Breast epithelium (tissue), 4 donors: Measurements from ENCODE around the gene DNAJC8. TPM values are rescaled to one million over a fixed set of nuclear protein-coding genes. Genes with fewer than 3 reads are reported as not detected.

Experiments used
- DNase-seq, 2 donors: peaks; one replicate each; pipeline ENCODE4 v3.0.0-alpha.2; 2019; ENCODE audit warnings: low spot score in 2 of 2
- H3K27ac ChIP-seq, 2 donors: fragments of 200-600 bp; sonication (generic) in 1 of 2; one replicate each; pipeline ENCODE4 v1.5.1; 2016 to 2019; ENCODE audit warnings: mild to moderate bottlenecking in 1 of 2
- H3K27me3 ChIP-seq, 2 donors: fragments of 200-600 bp; sonication (generic) in 1 of 2; one replicate each; pipeline versions ENCODE4 v1.5.1 to v1.6.0; 2017 to 2019; ENCODE audit warnings: control low read depth in 1 of 2, mild to moderate bottlenecking in 1 of 2
- H3K36me3 ChIP-seq: fragments of 200-600 bp; one replicate; pipeline ENCODE4 v1.5.1; 2019
- H3K4me1 ChIP-seq, 2 donors: fragments of 200-600 bp; sonication (generic); one replicate each; pipeline ENCODE4 v1.5.1; 2016 to 2019; ENCODE audit warnings: control low read depth in 1 of 2
- H3K4me3 ChIP-seq, 3 donors: fragments of 200-600 bp; sonication (generic); 1 replicate in 2 of 3; 2 replicates in 1 of 3; pipeline ENCODE4 v1.5.1; 2016 to 2019; ENCODE audit warnings: mild to moderate bottlenecking in 3 of 3, moderate library complexity in 2 of 3
- H3K9me3 ChIP-seq, 2 donors: fragments of 200-600 bp; sonication (generic) in 1 of 2; one replicate each; pipeline ENCODE4 v1.5.1; 2016 to 2019; ENCODE audit warnings: control low read depth in 1 of 2
- POLR2A ChIP-seq: fragments of 450-650 bp; IDR thresholded peaks from one replicate; pipeline ENCODE4 v1.6.1; 2016; ENCODE audit warnings: antibody characterized with exemption, mild to moderate bottlenecking, moderate library complexity
- POLR2AphosphoS5 ChIP-seq, 3 donors: sonication (generic); formaldehyde crosslinking; IDR thresholded peaks; one replicate each; pipeline ENCODE4 v1.6.1; 2017; ENCODE audit warnings: antibody characterized with exemption in 3 of 3
- intact Hi-C: fragments of 100-400 bp; cut with DNase I; formaldehyde crosslinking; loops from one replicate; pipeline ENCODE4 v1.15.1; 2023; ENCODE audit warnings: low total_unique reads
- total RNA-seq, 3 donors: library from RNA; depleted of rRNA; stranded (reverse); fragments of >200 nt; gene quantifications; one replicate each; pipeline ENCODE4 v1.1.0, GENCODE V29; 2016
- TF ChIP-seq, protein P1 (sequence below), 3 donors: fragments of 450-650 bp; IDR thresholded peaks; one replicate each; pipeline ENCODE4 v1.5.1; 2016 to 2017; ENCODE audit warnings: antibody characterized with exemption in 3 of 3, mild to moderate bottlenecking in 3 of 3, moderate library complexity in 3 of 3

DNAJC8 gene
- total RNA-seq, 3 donors from 2014 or later = 67.8 to 76.4 (median 75.4) TPM

DNA sequence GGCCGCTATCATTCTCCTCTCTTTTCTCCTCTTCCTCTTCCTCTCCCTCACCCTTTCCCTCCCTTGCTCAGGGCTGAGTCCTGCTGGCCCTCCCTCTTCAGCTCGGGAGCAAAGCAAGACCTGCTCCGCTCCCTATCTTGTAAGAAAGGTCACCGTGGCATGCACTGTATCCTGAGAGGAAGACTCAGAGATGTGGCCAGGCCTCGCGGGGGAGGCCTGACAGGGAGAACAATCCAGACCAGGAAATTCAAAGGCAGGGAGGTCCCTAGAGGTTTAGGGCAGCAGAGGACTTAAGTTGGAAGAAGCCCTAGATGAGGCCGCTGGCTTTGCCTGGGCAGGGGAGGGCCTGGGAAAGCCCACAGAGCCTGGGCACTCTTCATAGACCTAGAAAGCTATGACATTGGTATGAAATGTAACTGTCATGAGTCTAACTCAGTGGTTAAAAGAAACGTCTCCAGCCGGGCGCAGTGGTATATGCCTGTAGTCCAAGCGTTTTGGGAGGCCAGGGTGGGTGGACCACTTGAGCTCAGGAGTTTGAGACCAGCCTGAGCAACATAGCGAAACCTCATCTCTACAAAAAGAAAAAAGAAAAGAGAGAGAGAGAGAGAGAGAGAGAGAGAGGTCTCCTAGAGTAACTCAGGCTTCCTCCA is 41.7 kb downstream of the DNAJC8 start:
- H3K4me1 ChIP-seq = no peaks in the 10 kb centered on the region
- H3K4me3 ChIP-seq = no peak overlapping the region
- TF ChIP-seq POLR2AphosphoS5 (IDR thresholded peaks at IDR 0.05) (no peak), POLR2A (no peak)
- TF ChIP-seq, protein P1, sequence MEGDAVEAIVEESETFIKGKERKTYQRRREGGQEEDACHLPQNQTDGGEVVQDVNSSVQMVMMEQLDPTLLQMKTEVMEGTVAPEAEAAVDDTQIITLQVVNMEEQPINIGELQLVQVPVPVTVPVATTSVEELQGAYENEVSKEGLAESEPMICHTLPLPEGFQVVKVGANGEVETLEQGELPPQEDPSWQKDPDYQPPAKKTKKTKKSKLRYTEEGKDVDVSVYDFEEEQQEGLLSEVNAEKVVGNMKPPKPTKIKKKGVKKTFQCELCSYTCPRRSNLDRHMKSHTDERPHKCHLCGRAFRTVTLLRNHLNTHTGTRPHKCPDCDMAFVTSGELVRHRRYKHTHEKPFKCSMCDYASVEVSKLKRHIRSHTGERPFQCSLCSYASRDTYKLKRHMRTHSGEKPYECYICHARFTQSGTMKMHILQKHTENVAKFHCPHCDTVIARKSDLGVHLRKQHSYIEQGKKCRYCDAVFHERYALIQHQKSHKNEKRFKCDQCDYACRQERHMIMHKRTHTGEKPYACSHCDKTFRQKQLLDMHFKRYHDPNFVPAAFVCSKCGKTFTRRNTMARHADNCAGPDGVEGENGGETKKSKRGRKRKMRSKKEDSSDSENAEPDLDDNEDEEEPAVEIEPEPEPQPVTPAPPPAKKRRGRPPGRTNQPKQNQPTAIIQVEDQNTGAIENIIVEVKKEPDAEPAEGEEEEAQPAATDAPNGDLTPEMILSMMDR (IDR thresholded peaks at IDR 0.05) = no peak
- no peaks in the 10 kb centered on the region for H3K36me3 ChIP-seq
- intact Hi-C loops = no loop called here
- no peak for DNase-seq
- peak overlapping the region in 1 of 2 donors; percentile 25 for H3K27ac ChIP-seq
- no peaks in the 10 kb centered on the region for H3K9me3 ChIP-seq
- H3K27me3 ChIP-seq = no peaks in the 10 kb centered on the region

DNA sequence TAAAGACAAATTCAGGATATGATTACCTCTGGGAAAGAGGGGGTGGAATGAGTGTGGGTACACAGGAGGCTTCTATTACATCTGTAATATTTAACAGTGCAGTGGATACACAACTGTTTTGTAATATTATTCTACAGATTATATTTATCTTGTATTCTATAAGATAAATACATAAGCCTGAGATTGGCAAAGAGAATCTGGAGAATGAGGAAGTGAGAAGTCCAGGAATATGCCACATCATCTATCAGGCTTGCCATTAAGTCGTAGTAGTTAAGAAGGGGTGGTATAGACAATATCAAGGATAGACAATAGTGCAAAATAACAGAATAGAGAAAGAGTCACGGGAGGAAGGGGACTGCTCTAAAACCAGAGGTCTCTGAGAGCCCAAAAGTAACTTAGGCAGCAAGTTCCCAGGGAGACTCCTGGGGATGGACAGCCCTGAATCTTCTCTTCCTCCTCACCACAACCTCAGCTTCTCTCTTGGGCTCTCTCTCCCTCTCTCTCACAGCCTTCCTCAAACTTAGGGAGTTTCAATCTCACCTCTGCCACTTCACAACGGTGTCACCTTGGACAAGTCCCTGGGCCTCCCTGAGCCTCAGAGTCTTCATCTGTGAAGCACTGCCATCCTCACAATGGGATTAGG is 42.4 kb downstream of the DNAJC8 start:
- Histone ChIP-seq H3K27ac (peak overlapping the region in 1 of 2 donors; percentile 25), H3K36me3 (no peaks in the 10 kb centered on the region), H3K9me3 (no peaks in the 10 kb centered on the region), H3K27me3 (no peaks in the 10 kb centered on the region), H3K4me1 (no peaks in the 10 kb centered on the region), H3K4me3 (no peak overlapping the region)
- TF ChIP-seq POLR2A = no peak
- intact Hi-C loops = no loop called here
- DNase-seq = no peak

DNA sequence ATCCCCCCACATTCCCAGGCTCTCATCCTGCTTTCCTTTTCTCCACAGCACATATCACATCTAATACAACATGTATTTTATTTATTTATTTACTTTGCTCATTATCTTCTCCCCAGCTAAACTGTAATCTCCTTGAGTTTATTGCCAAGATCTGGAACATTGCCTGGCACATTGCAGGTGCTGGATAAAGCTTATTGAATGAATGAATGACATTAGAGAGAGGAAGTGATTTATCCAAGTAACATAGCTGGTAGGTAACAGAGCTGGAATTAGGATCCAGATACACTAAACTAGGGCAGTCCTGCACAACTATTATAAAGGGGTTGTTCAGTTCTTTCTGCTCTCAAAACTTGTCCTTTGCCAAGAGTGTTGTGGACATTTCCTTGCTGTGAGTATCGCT is 47.8 kb downstream of the DNAJC8 start:
- intact Hi-C loops = no loop called here

GRCh38 chr1:28180306-28181305 is 52.2 kb downstream of the DNAJC8 start:
- H3K4me3 ChIP-seq = no peak overlapping the region
- H3K27ac ChIP-seq = no peak overlapping the region
- no peaks in the 10 kb centered on the region for H3K27me3 ChIP-seq
- TF ChIP-seq POLR2AphosphoS5 (IDR thresholded peaks at IDR 0.05) = no peak
- TF ChIP-seq, protein P1 (IDR thresholded peaks at IDR 0.05) = no peak
- TF ChIP-seq POLR2A = no peak
- DNase-seq = no peak
- no peaks in the 10 kb centered on the region for H3K36me3 ChIP-seq
- intact Hi-C loops = no loop called here
- no peaks in the 10 kb centered on the region for H3K4me1 ChIP-seq
- H3K9me3 ChIP-seq = no peaks in the 10 kb centered on the region

More for the DNA sequence above, 47.8 kb downstream of the DNAJC8 start:
- no peaks in the 10 kb centered on the region for H3K27me3 ChIP-seq
- TF ChIP-seq, protein P1 (IDR thresholded peaks at IDR 0.05) = no peak
- TF ChIP-seq POLR2A (no peak), POLR2AphosphoS5 (IDR thresholded peaks at IDR 0.05) (no peak)
- no peak overlapping the region for H3K4me3 ChIP-seq
- H3K36me3 ChIP-seq = no peaks in the 10 kb centered on the region
- H3K27ac ChIP-seq = no peak overlapping the region
- H3K4me1 ChIP-seq = no peaks in the 10 kb centered on the region
- DNase-seq = no peak
- H3K9me3 ChIP-seq = no peaks in the 10 kb centered on the region

GRCh38 chr1:28178690-28179485 is 53.9 kb downstream of the DNAJC8 start:
- no peaks in the 10 kb centered on the region for H3K4me1 ChIP-seq
- H3K4me3 ChIP-seq = no peak overlapping the region
- H3K27me3 ChIP-seq = no peaks in the 10 kb centered on the region
- H3K36me3 ChIP-seq = no peaks in the 10 kb centered on the region
- no peak overlapping the region for H3K27ac ChIP-seq
- H3K9me3 ChIP-seq = no peaks in the 10 kb centered on the region
- no peak for TF ChIP-seq POLR2AphosphoS5 (IDR thresholded peaks at IDR 0.05)
- TF ChIP-seq, protein P1 (IDR thresholded peaks at IDR 0.05) = no peak
- no peak for TF ChIP-seq POLR2A
- intact Hi-C loops = loop anchor here (1.0 kb wide), 1 partner anchor 23 kb away; no protein-coding TSS in a partner anchor
- DNase-seq = no peak
